Endothelial cell of umbilical vein (primary cell): ENCODE data around the gene SFXN4. TPM values are rescaled to one million over a fixed set of nuclear protein-coding genes. Genes with fewer than 3 reads are reported as not detected.

ENCODE experiments used
- BruUV-seq: library from RNA; stranded (reverse); fragments of 400-500 nt; replicated peaks from 2 replicates; lab custom pipeline; 2021; lab: Mats Ljungman, UMichigan
- CTCF ChIA-PET: fragments of 300-600, 350-600 bp; sonication (Branson Sonifier 250); formaldehyde crosslinking; loops from one replicate; lab custom pipeline; 2021; ENCODE audit warnings: antibody characterized with exemption, inconsistent platforms; lab: Charles Lee
- POLR2A ChIA-PET: fragments of 300-600, 350-600 bp; sonication (Branson Sonifier 250); formaldehyde crosslinking; loops from one replicate; lab custom pipeline; 2021; ENCODE audit warnings: antibody characterized with exemption, inconsistent platforms; lab: Charles Lee
- DNase-seq: peaks from one replicate; pipeline ENCODE4 v3.0.0-alpha.2; 2011; ENCODE audit warnings: low read depth, low spot score
- FAIRE-seq: peaks from 2 replicates; lab custom pipeline; 2011; peaks lifted over from hg19 to GRCh38; lab: Jason Lieb, UNC
- H2AFZ ChIP-seq: 2 replicates; pipeline ENCODE4 v1.6.0; 2012; ENCODE audit warnings: low read depth, low read length, control low read depth, inconsistent platforms
- H3K27ac ChIP-seq: 2 replicates; pipeline ENCODE4 v1.5.1; 2011; ENCODE audit warnings: low read depth, mild to moderate bottlenecking, control low read depth, low read length, moderate library complexity; ENCODE audit not compliant: insufficient read depth
- H3K27me3 ChIP-seq, 2 experiments: 2 replicates each; pipeline versions ENCODE4 v1.6.0 to v1.6.1; 2011; ENCODE audit warnings: low read length in 2 of 2, mixed read lengths in 1 of 2; ENCODE audit not compliant: control insufficient read depth in 2 of 2, insufficient read depth in 2 of 2
- H3K36me3 ChIP-seq, 2 experiments: 2 replicates in 1 of 2; 3 replicates in 1 of 2; pipeline ENCODE4 v1.5.1; 2011; ENCODE audit warnings: low read length in 2 of 2, mild to moderate bottlenecking in 1 of 2, moderate library complexity in 1 of 2; ENCODE audit not compliant: control insufficient read depth in 2 of 2, insufficient read depth in 2 of 2; ENCODE audit errors: extremely low read depth in 1 of 2
- H3K4me1 ChIP-seq: 3 replicates; pipeline ENCODE4 v1.5.1; 2011; ENCODE audit warnings: mild to moderate bottlenecking, low read length; ENCODE audit not compliant: control insufficient read depth, insufficient read depth; ENCODE audit errors: extremely low read depth
- H3K4me2 ChIP-seq: 2 replicates; pipeline ENCODE4 v1.6.1; 2011; ENCODE audit warnings: low read length, control low read depth, mixed read lengths; ENCODE audit not compliant: insufficient read depth
- H3K4me3 ChIP-seq, 3 experiments: fragments of 200-600 bp in 1 of 3; sonication (generic), shearing (Covaris generic) in 1 of 3; replicated peaks in 1 of 3; 2 replicates each; pipeline ENCODE4 v1.5.1; 2011 to 2016; ENCODE audit warnings: control low read depth in 3 of 3, low read length in 3 of 3, mild to moderate bottlenecking in 2 of 3, inconsistent platforms in 1 of 3, low read depth in 1 of 3, moderate library complexity in 1 of 3; ENCODE audit not compliant: insufficient read depth in 1 of 3
- H3K79me2 ChIP-seq: 2 replicates; pipeline ENCODE4 v1.6.0; 2012; ENCODE audit warnings: low read length, inconsistent platforms; ENCODE audit not compliant: control insufficient read depth, insufficient read depth
- H3K9ac ChIP-seq: replicated peaks from 2 replicates; pipeline ENCODE3; 2011; ENCODE audit warnings: low read length, control low read depth; ENCODE audit not compliant: insufficient read depth; ENCODE audit errors: extremely low read depth
- H3K9me1 ChIP-seq: replicated peaks from 3 replicates; pipeline ENCODE4 v1.6.0; 2011; ENCODE audit warnings: mild to moderate bottlenecking, low read length; ENCODE audit not compliant: control insufficient read depth, insufficient read depth; ENCODE audit errors: extremely low read depth
- H3K9me3 ChIP-seq: replicated peaks from 2 replicates; pipeline ENCODE4 v1.5.1; 2012; ENCODE audit warnings: low read length, inconsistent platforms; ENCODE audit not compliant: control insufficient read depth, insufficient read depth
- H4K20me1 ChIP-seq: replicated peaks from 2 replicates; pipeline ENCODE3; 2011; ENCODE audit warnings: mild to moderate bottlenecking, low read length; ENCODE audit not compliant: control insufficient read depth, insufficient read depth; ENCODE audit errors: extremely low read depth
- EZH2 ChIP-seq: IDR thresholded peaks from 2 replicates; pipeline ENCODE4 v1.6.1; 2012; ENCODE audit warnings: borderline replicate concordance, low read depth, mild to moderate bottlenecking, moderate library complexity, low read length, inconsistent platforms; ENCODE audit not compliant: severe bottlenecking
- FOS ChIP-seq: IDR thresholded peaks from 2 replicates; pipeline ENCODE4 v1.6.1; 2011; ENCODE audit warnings: mild to moderate bottlenecking, low read length, moderate library complexity, borderline replicate concordance; ENCODE audit not compliant: insufficient read depth
- GATA2 ChIP-seq: IDR thresholded peaks from 2 replicates; pipeline ENCODE4 v1.7.0; 2011; ENCODE audit warnings: low read depth, mild to moderate bottlenecking, moderate library complexity, mixed read lengths, low read length; ENCODE audit not compliant: insufficient read length, insufficient read depth
- JUN ChIP-seq: IDR thresholded peaks from 2 replicates; pipeline ENCODE4 v1.6.1; 2011; ENCODE audit warnings: borderline replicate concordance, low read depth; ENCODE audit not compliant: insufficient read length, insufficient read depth
- MYC ChIP-seq: IDR thresholded peaks from one replicate; pipeline ENCODE4 v1.6.1; 2011; ENCODE audit warnings: mild to moderate bottlenecking, low read depth, low read length
- POLR2A ChIP-seq: IDR thresholded peaks from 2 replicates; pipeline ENCODE4 v1.6.1; 2012; ENCODE audit warnings: low read depth, mild to moderate bottlenecking, control low read depth, low read length
- POLR2AphosphoS5 ChIP-seq: IDR thresholded peaks from 2 replicates; pipeline ENCODE4 v1.6.1; 2012; ENCODE audit warnings: low read depth, mild to moderate bottlenecking, control low read depth, low read length, moderate library complexity; ENCODE audit not compliant: insufficient read depth
- dilution Hi-C: fragments of 300-500 bp; cut with MboI; formaldehyde crosslinking; loops from one replicate; pipeline ENCODE4 v1.15.0; 2019; ENCODE audit warnings: low sequenced_read_pairs; ENCODE audit not compliant: extremely low pct_ligation_motif_present
- intact Hi-C: fragments of 100-400 bp; cut with micrococcal nuclease; formaldehyde crosslinking; loops from one replicate; pipeline ENCODE4 v1.10.0; 2022
- polyA plus RNA-seq, 4 experiments: library from polyadenylated mRNA; depleted of rRNA in 3 of 4; stranded (reverse) in 3 of 4; unstranded in 1 of 4; fragments of >200 nt; gene quantifications; 2 replicates each; pipeline versions ENCODE4 v1.2.1 to v1.2.3, GENCODE V29; 2011 to 2012; ENCODE audit warnings: missing spikeins in 1 of 4
- total RNA-seq: library from RNA; stranded (reverse); gene quantifications from 2 replicates; pipeline ENCODE4 v1.2.3, GENCODE V29; 2021
- TF ChIP-seq, protein P1 (sequence below), 2 donors: IDR thresholded peaks; 1 replicate in 1 of 2; 2 replicates in 1 of 2; pipeline ENCODE4 v1.5.1; 2011; ENCODE audit warnings: low read length in 2 of 2, mild to moderate bottlenecking in 2 of 2, moderate library complexity in 2 of 2, control low read depth in 1 of 2, inconsistent platforms in 1 of 2, low read depth in 1 of 2; ENCODE audit not compliant: insufficient read depth in 1 of 2; ENCODE audit errors: extremely low read depth in 1 of 2
- TF ChIP-seq, protein P2 (sequence below): IDR thresholded peaks from 2 replicates; pipeline ENCODE4 v1.6.1; 2011; ENCODE audit not compliant: insufficient read depth, insufficient read length

The SFXN4 gene
- total and polyA plus RNA-seq, 2 donors (not counting 3 experiments of a cell fraction or from before 2014, with no cell fraction given), result 11.1 to 14.5 TPM

DNA sequence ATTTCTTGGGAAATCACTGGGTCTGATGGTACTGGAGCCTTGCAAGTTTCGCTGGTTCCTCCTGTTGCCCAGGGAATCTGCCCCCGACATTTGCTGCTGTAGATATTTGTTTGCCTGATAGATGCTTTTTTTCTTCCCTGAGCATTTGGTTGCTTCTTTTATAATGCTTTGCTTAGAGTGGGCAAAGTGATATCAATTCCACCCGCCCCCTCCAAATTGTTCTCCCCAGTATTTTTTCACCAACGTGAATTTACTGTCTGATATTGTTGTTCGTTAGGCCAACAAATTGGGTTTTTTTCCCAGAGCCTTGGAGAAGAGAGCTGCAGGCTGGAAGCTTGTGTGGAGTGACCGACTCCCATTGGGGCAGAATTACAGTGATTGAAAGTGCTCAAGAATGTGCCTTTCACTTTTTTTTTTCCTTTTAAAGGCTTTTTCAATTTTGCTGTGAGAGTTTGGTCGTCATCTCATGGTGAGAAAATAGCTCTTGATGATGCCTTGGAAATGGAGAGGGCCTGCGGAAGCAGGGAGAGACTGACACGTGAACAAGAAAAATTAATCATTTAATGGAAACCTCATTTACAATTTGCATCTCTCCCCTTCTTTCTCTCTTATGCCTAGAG, 44.3 kb upstream of the SFXN4 start:
- intact Hi-C loops, result loop anchor here (1.0 to 10.0 kb wide), 3 partner anchors 23 to 445 kb away; partner anchors contain the start of gene BAG3
- peak overlapping the region; percentile 83 for H3K9ac ChIP-seq
- DNase-seq (peak; percentile 48), FAIRE-seq (no peak)
- H3K36me3 ChIP-seq, result no peaks in the 10 kb centered on the region
- TF ChIP-seq, protein P1, sequence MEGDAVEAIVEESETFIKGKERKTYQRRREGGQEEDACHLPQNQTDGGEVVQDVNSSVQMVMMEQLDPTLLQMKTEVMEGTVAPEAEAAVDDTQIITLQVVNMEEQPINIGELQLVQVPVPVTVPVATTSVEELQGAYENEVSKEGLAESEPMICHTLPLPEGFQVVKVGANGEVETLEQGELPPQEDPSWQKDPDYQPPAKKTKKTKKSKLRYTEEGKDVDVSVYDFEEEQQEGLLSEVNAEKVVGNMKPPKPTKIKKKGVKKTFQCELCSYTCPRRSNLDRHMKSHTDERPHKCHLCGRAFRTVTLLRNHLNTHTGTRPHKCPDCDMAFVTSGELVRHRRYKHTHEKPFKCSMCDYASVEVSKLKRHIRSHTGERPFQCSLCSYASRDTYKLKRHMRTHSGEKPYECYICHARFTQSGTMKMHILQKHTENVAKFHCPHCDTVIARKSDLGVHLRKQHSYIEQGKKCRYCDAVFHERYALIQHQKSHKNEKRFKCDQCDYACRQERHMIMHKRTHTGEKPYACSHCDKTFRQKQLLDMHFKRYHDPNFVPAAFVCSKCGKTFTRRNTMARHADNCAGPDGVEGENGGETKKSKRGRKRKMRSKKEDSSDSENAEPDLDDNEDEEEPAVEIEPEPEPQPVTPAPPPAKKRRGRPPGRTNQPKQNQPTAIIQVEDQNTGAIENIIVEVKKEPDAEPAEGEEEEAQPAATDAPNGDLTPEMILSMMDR (IDR thresholded peaks at IDR 0.05; ENCODE audit: extremely low read depth in 1 of 2, insufficient read depth in 1 of 2, low read depth in 1 of 2, low read length in 2 of 2), result no peak
- TF ChIP-seq JUN, result no peak
- no peak for TF ChIP-seq POLR2A
- no peak for TF ChIP-seq FOS
- TF ChIP-seq, protein P2, sequence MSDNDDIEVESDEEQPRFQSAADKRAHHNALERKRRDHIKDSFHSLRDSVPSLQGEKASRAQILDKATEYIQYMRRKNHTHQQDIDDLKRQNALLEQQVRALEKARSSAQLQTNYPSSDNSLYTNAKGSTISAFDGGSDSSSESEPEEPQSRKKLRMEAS, result no peak
- TF ChIP-seq MYC, result no peak
- no peak for TF ChIP-seq GATA2
- no peak for TF ChIP-seq EZH2
- TF ChIP-seq POLR2AphosphoS5, result no peak
- no TSS peak for BruUV-seq
- H3K4me3 ChIP-seq, result peak overlapping the region; percentile 7 to 90 (median 74)
- H3K4me2 ChIP-seq, result peak overlapping the region; percentile 94
- H2AFZ ChIP-seq, result peak overlapping the region; percentile 43
- H4K20me1 ChIP-seq, result no peaks in the 10 kb centered on the region
- ChIA-PET POLR2A (interaction anchor here (0.7 to 1.2 kb wide), 3 partner anchors 38 to 196 kb away, joined by 3 to 7 read pairs (median 3); no protein-coding TSS in a partner anchor), CTCF (interaction anchor here (0.6 to 8.6 kb wide), 42 partner anchors 8 to 333 kb away, joined by 3 to 180 read pairs (median 6); partner anchors contain the start of gene RGS10)
- peaks cover 45% of the 10 kb centered on the region for H3K4me1 ChIP-seq
- dilution Hi-C loops, result no loop called here
- H3K9me1 ChIP-seq, result no peaks in the 10 kb centered on the region
- peak overlapping the region; percentile 70 for H3K27ac ChIP-seq
- H3K9me3 ChIP-seq, result no peaks in the 10 kb centered on the region
- H3K79me2 ChIP-seq, result peaks cover 24% of the 10 kb centered on the region
- H3K27me3 ChIP-seq, result no peaks in the 10 kb centered on the region
